GM12891 (cell line): Measurements from ENCODE around the gene S100PBP.

ENCODE experiments used
- PAX5 ChIP-seq: IDR thresholded peaks from 2 replicates; pipeline ENCODE4 v1.6.1; 2011; ENCODE audit warnings: low read length, moderate library complexity, mild to moderate bottlenecking; ENCODE audit not compliant: insufficient read depth, severe bottlenecking
- POLR2A ChIP-seq: IDR thresholded peaks from 2 replicates; pipeline ENCODE4 v1.6.1; 2011; ENCODE audit warnings: low read depth, low read length, control low read depth
- POLR2AphosphoS5 ChIP-seq: IDR thresholded peaks from 2 replicates; pipeline ENCODE4 v1.6.1; 2011; ENCODE audit warnings: low read depth, low read length, control low read depth
- POU2F2 ChIP-seq: IDR thresholded peaks from 2 replicates; pipeline ENCODE4 v1.6.1; 2011; ENCODE audit warnings: low read depth, mild to moderate bottlenecking, control low read depth, low read length, moderate library complexity
- TAF1 ChIP-seq: IDR thresholded peaks from 2 replicates; pipeline ENCODE4 v1.6.1; 2011; ENCODE audit warnings: low read depth, low read length, control low read depth

DNA sequence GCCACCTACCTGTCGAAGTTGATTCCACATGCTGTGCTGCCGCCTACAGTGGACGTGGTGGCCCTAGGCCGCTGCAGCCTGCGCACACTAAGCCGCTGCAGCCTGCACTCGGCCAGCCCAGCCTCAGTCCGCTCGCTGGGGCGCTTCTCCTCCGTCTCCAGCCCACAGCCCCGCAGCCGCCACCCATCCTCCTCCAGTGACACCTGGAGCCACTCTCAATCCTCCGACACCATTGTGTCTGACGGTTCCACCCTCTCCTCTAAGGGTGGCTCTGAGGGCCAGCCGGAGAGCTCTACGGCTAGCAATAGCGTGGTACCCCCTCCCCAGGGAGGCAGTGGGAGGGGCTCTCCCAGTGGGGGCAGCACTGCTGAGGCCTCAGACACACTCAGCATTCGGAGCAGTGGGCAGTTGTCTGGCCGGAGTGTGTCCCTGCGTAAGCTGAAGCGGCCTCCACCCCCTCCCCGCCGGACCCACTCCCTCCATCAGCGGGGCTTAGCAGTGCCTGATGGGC lies 47.2 kb upstream of the S100PBP start:
- no peak for TF ChIP-seq POLR2A
- no peak for TF ChIP-seq TAF1
- TF ChIP-seq POLR2AphosphoS5, result no peak
- TF ChIP-seq PAX5, result no peak
- TF ChIP-seq POU2F2, result no peak
